OCI-LY3 (cell line): ENCODE data around the gene E2F6.
"Not testable (repeated sequence)": the region's sequence is repeated elsewhere in the genome, so short reads cannot be mapped to it uniquely, and the experiment has no call there.

Experiments used
- H2AFZ ChIP-seq: fragments of 200-600, 300-600 bp; shearing (Covaris generic); 2 replicates; pipeline ENCODE4 v1.6.0; 2014; ENCODE audit warnings: antibody characterized with exemption, low read depth, low read length
- H3K27ac ChIP-seq: fragments of 200-600, 300-600 bp; sonication (generic); 2 replicates; pipeline ENCODE4 v1.5.1; 2014; ENCODE audit warnings: mild to moderate bottlenecking, low read length, moderate library complexity, mixed read lengths
- H3K27me3 ChIP-seq: fragments of 200-600, 300-600 bp; sonication (generic); 2 replicates; pipeline ENCODE4 v1.6.1; 2014; ENCODE audit warnings: low read depth, low read length, mixed read lengths
- H3K36me3 ChIP-seq: fragments of 200-600, 300-600 bp; sonication (generic); replicated peaks from 2 replicates; pipeline ENCODE3; 2014; ENCODE audit warnings: low read depth, low read length, mixed read lengths
- H3K4me1 ChIP-seq: fragments of 300-600, 200-600 bp; sonication (generic); 2 replicates; pipeline ENCODE4 v1.6.1; 2014; ENCODE audit warnings: low read length, mixed read lengths
- H3K4me2 ChIP-seq: fragments of 200-600, 300-600 bp; sonication (generic); 2 replicates; pipeline ENCODE4 v1.6.1; 2014; ENCODE audit warnings: low read length, mixed read lengths
- H3K4me3 ChIP-seq: fragments of 300-600, 200-600 bp; sonication (generic); 2 replicates; pipeline ENCODE4 v1.5.1; 2014; ENCODE audit warnings: antibody characterized with exemption, mild to moderate bottlenecking, low read length, moderate library complexity
- H3K79me2 ChIP-seq: fragments of 300-600, 200-600 bp; shearing (Covaris generic); 2 replicates; pipeline ENCODE4 v1.6.1; 2014; ENCODE audit warnings: mild to moderate bottlenecking, low read length, mixed read lengths
- H3K9ac ChIP-seq: fragments of 300-600, 200-600 bp; shearing (Covaris generic); 2 replicates; pipeline ENCODE4 v1.6.0; 2014; ENCODE audit warnings: mild to moderate bottlenecking, low read length, moderate library complexity
- H3K9me3 ChIP-seq: fragments of 200-600, 300-600 bp; shearing (Covaris generic); 2 replicates; pipeline ENCODE4 v1.6.1; 2014; ENCODE audit warnings: low read length, mixed read lengths; ENCODE audit not compliant: insufficient read depth
- H4K20me1 ChIP-seq: fragments of 200-600, 300-600 bp; sonication (generic); 2 replicates; pipeline ENCODE4 v1.6.1; 2016; ENCODE audit warnings: low read length, mixed read lengths; ENCODE audit not compliant: insufficient read depth
- CTCF ChIP-seq: fragments of 200-600, 300-600 bp; sonication (generic); IDR thresholded peaks from 2 replicates; pipeline ENCODE4 v1.5.1; 2014; ENCODE audit warnings: antibody characterized with exemption, low read length, low read depth
- EZH2phosphoT487 ChIP-seq: fragments of 200-600 bp; shearing (Covaris generic); IDR thresholded peaks from 2 replicates; pipeline ENCODE4 v1.6.1; 2018; ENCODE audit warnings: antibody characterized with exemption, mixed run types, low read depth

E2F6 gene

GRCh38 chr2:11406267-11406957 is 59.5 kb downstream of the E2F6 start:
- Histone ChIP-seq H3K36me3 (no peaks in the 10 kb centered on the region), H3K27me3 (no peaks in the 10 kb centered on the region), H3K4me1 (peaks cover 2% of the 10 kb centered on the region), H2AFZ (no peak overlapping the region), H3K27ac (no peak overlapping the region), H3K9me3 (no peaks in the 10 kb centered on the region), H3K4me3 (no peak overlapping the region), H3K4me2 (no peak overlapping the region), H4K20me1 (no peaks in the 10 kb centered on the region), H3K79me2 (no peaks in the 10 kb centered on the region), H3K9ac (no peak overlapping the region)
- TF ChIP-seq CTCF (no peak), EZH2phosphoT487 (no peak)

GRCh38 chr2:11405599-11406266 is 60.2 kb downstream of the E2F6 start:
- Histone ChIP-seq H3K4me2 (no peak overlapping the region), H2AFZ (no peak overlapping the region), H4K20me1 (no peaks in the 10 kb centered on the region), H3K9ac (no peak overlapping the region), H3K27ac (no peak overlapping the region), H3K4me1 (no peaks in the 10 kb centered on the region), H3K27me3 (no peaks in the 10 kb centered on the region), H3K9me3 (no peaks in the 10 kb centered on the region), H3K36me3 (no peaks in the 10 kb centered on the region), H3K4me3 (no peak overlapping the region), H3K79me2 (no peaks in the 10 kb centered on the region)
- TF ChIP-seq CTCF (no peak), EZH2phosphoT487 (no peak)

GRCh38 chr2:11405074-11405406 is 60.9 kb downstream of the E2F6 start:
- H3K27ac ChIP-seq, H3K4me3 ChIP-seq, H4K20me1 ChIP-seq, H2AFZ ChIP-seq, H3K79me2 ChIP-seq, H3K4me1 ChIP-seq, H3K27me3 ChIP-seq, H3K36me3 ChIP-seq, H3K9ac ChIP-seq, H3K9me3 ChIP-seq, H3K4me2 ChIP-seq: not testable (repeated sequence)

- H2AFZ ChIP-seq = no peak overlapping the region
- H3K9ac ChIP-seq = no peak overlapping the region
- no peak overlapping the region for H3K27ac ChIP-seq
- H3K79me2 ChIP-seq = no peaks in the 10 kb centered on the region
- H3K4me1 ChIP-seq = no peaks in the 10 kb centered on the region
- no peaks in the 10 kb centered on the region for H4K20me1 ChIP-seq
- TF ChIP-seq CTCF (no peak), EZH2phosphoT487 (no peak)
- no peak overlapping the region for H3K4me3 ChIP-seq
- H3K27me3 ChIP-seq = no peaks in the 10 kb centered on the region
- no peak overlapping the region for H3K4me2 ChIP-seq
- H3K9me3 ChIP-seq = no peaks in the 10 kb centered on the region
- H3K36me3 ChIP-seq = no peaks in the 10 kb centered on the region
Measured at GRCh38 chr2:11404376-11405073, 61.4 kb downstream of the E2F6 start.
